H9 (cell line): ENCODE measurements around the gene FRAS1. TPM values are rescaled to one million over a fixed set of nuclear protein-coding genes. Genes with fewer than 3 reads are reported as not detected.

Experiments
- DNase-seq: peaks from one replicate; pipeline ENCODE4 v3.0.0-alpha.2; 2017
- H2AFZ ChIP-seq: one replicate; pipeline ENCODE4 v1.6.1; 2013; ENCODE audit warnings: mild to moderate bottlenecking, low read length, control low read depth, moderate library complexity
- H2AK5ac ChIP-seq: 2 replicates; pipeline ENCODE4 v1.6.1; 2013; ENCODE audit warnings: low read length, control low read depth, mixed read lengths; ENCODE audit not compliant: insufficient read length
- H2BK120ac ChIP-seq: one replicate; pipeline ENCODE4 v1.6.1; 2013; ENCODE audit warnings: low read depth, mild to moderate bottlenecking, low read length, control low read depth, inconsistent platforms; ENCODE audit not compliant: poor library complexity, severe bottlenecking
- H2BK12ac ChIP-seq: 2 replicates; pipeline ENCODE4 v1.6.1; 2013; ENCODE audit warnings: low read length, control low read depth, mixed read lengths, low read depth; ENCODE audit not compliant: insufficient read length
- H2BK15ac ChIP-seq: 2 replicates; pipeline ENCODE4 v1.6.1; 2013; ENCODE audit warnings: low read depth, low read length, control low read depth
- H2BK20ac ChIP-seq: one replicate; pipeline ENCODE4 v1.6.1; 2013; ENCODE audit warnings: low read depth, mild to moderate bottlenecking, low read length, control low read depth, inconsistent platforms; ENCODE audit not compliant: poor library complexity, severe bottlenecking
- H2BK5ac ChIP-seq: 2 replicates; pipeline ENCODE4 v1.6.1; 2013; ENCODE audit warnings: low read length, control low read depth, mixed read lengths; ENCODE audit not compliant: insufficient read length
- H3K14ac ChIP-seq: 2 replicates; pipeline ENCODE4 v1.6.1; 2013; ENCODE audit warnings: low read length, control low read depth; ENCODE audit not compliant: insufficient read depth
- H3K18ac ChIP-seq: 2 replicates; pipeline ENCODE4 v1.6.1; 2013; ENCODE audit warnings: low read depth, mild to moderate bottlenecking, mixed read lengths, low read length, control low read depth; ENCODE audit not compliant: insufficient read length
- H3K23ac ChIP-seq: 2 replicates; pipeline ENCODE4 v1.6.1; 2013; ENCODE audit warnings: low read length, control low read depth, mixed read lengths, low read depth; ENCODE audit not compliant: insufficient read length
- H3K23me2 ChIP-seq: 2 replicates; pipeline ENCODE4 v1.6.1; 2013; ENCODE audit warnings: low read depth, mild to moderate bottlenecking, mixed read lengths, low read length, control low read depth; ENCODE audit not compliant: insufficient read length, poor library complexity, severe bottlenecking
- H3K27ac ChIP-seq: 2 replicates; pipeline ENCODE4 v1.5.1; 2013; ENCODE audit warnings: low read length, control low read depth, mixed read lengths, low read depth; ENCODE audit not compliant: insufficient read length
- H3K27me3 ChIP-seq: 2 replicates; pipeline ENCODE4 v1.6.1; 2013; ENCODE audit warnings: low read length, control low read depth, inconsistent platforms; ENCODE audit not compliant: insufficient read depth
- H3K4ac ChIP-seq: 2 replicates; pipeline ENCODE4 v1.6.1; 2013; ENCODE audit warnings: low read depth, mild to moderate bottlenecking, control low read depth, inconsistent platforms, low read length, moderate library complexity
- H3K4me1 ChIP-seq: 2 replicates; pipeline ENCODE4 v1.6.1; 2013; ENCODE audit warnings: low read length, control low read depth, inconsistent platforms; ENCODE audit not compliant: insufficient read depth
- H3K4me2 ChIP-seq: 2 replicates; pipeline ENCODE4 v1.6.1; 2013; ENCODE audit warnings: low read length, control low read depth, mixed read lengths; ENCODE audit not compliant: insufficient read length, insufficient read depth
- H3K56ac ChIP-seq: 2 replicates; pipeline ENCODE4 v1.6.1; 2013; ENCODE audit warnings: low read depth, mild to moderate bottlenecking, mixed read lengths, low read length, control low read depth; ENCODE audit not compliant: insufficient read length
- H3K79me1 ChIP-seq: 2 replicates; pipeline ENCODE4 v1.6.1; 2013; ENCODE audit warnings: low read depth, mild to moderate bottlenecking, moderate library complexity, low read length, control low read depth, inconsistent platforms; ENCODE audit not compliant: insufficient read depth, poor library complexity, severe bottlenecking
- H3K79me2 ChIP-seq: 2 replicates; pipeline ENCODE4 v1.6.1; 2013; ENCODE audit warnings: low read length, control low read depth, inconsistent platforms; ENCODE audit not compliant: insufficient read depth
- H3K9ac ChIP-seq: 2 replicates; pipeline ENCODE4 v1.6.1; 2013; ENCODE audit warnings: low read length, control low read depth, mixed read lengths; ENCODE audit not compliant: insufficient read length; ENCODE audit errors: extremely low read depth
- H3K9me3 ChIP-seq: one replicate; pipeline ENCODE4 v1.6.1; 2013; ENCODE audit warnings: low read depth, low read length, inconsistent platforms; ENCODE audit not compliant: control insufficient read depth
- H3T11ph ChIP-seq: one replicate; pipeline ENCODE4 v1.6.1; 2013; ENCODE audit warnings: mild to moderate bottlenecking, low read length, control low read depth, inconsistent platforms
- H4K20me1 ChIP-seq: one replicate; pipeline ENCODE4 v1.6.1; 2013; ENCODE audit not compliant: control insufficient read depth, insufficient read length, insufficient read depth
- H4K5ac ChIP-seq: 2 replicates; pipeline ENCODE4 v1.6.1; 2013; ENCODE audit warnings: low read depth, mild to moderate bottlenecking, mixed read lengths, low read length, control low read depth; ENCODE audit not compliant: insufficient read length
- H4K8ac ChIP-seq: replicated peaks from 2 replicates; pipeline ENCODE4 v1.6.1; 2013; ENCODE audit warnings: low read length, control low read depth, mixed read lengths, low read depth; ENCODE audit not compliant: insufficient read length
- H4K91ac ChIP-seq: 2 replicates; pipeline ENCODE4 v1.6.1; 2013; ENCODE audit warnings: low read depth, mild to moderate bottlenecking, moderate library complexity, mixed read lengths, low read length, control low read depth; ENCODE audit not compliant: insufficient read length
- H3K27ac Mint-ChIP-seq, 3 experiments: 2 replicates in 2 of 3; 3 replicates in 1 of 3; pipeline ENCODE4 v1.8.0; 2020 to 2021; ENCODE audit warnings: mixed read lengths in 3 of 3, mild to moderate bottlenecking in 1 of 3, moderate library complexity in 1 of 3
- H3K27me3 Mint-ChIP-seq: 2 replicates; pipeline ENCODE4 v1.8.0; 2021; ENCODE audit warnings: low read depth, mild to moderate bottlenecking, moderate library complexity, mixed read lengths
- H3K36me3 Mint-ChIP-seq, 3 experiments: 2 replicates in 2 of 3; 3 replicates in 1 of 3; pipeline ENCODE4 v1.8.0; 2020 to 2021; ENCODE audit warnings: low read depth in 3 of 3, mixed read lengths in 3 of 3; ENCODE audit not compliant: insufficient read depth in 1 of 3
- H3K4me1 Mint-ChIP-seq, 2 experiments: 2 replicates each; pipeline ENCODE4 v1.8.0; 2020; ENCODE audit warnings: mixed read lengths in 2 of 2
- H3K4me3 Mint-ChIP-seq, 2 experiments: 2 replicates in 1 of 2; 3 replicates in 1 of 2; pipeline ENCODE4 v1.8.0; 2020 to 2021; ENCODE audit warnings: mild to moderate bottlenecking in 2 of 2, mixed read lengths in 2 of 2, moderate library complexity in 1 of 2
- H3K9me3 Mint-ChIP-seq, 2 experiments: 2 replicates in 1 of 2; 3 replicates in 1 of 2; pipeline ENCODE4 v1.8.0; 2020; ENCODE audit warnings: mild to moderate bottlenecking in 2 of 2, mixed read lengths in 2 of 2, moderate library complexity in 1 of 2
- CTCF ChIP-seq: fragments of 200-600 bp; sonication (generic); conservative IDR thresholded peaks from 3 replicates; pipeline ENCODE4 v1.8.0; 2021; ENCODE audit warnings: antibody characterized with exemption, mild to moderate bottlenecking
- total RNA-seq: library from RNA; stranded (reverse); gene quantifications from 2 replicates; pipeline ENCODE4 v1.2.1, GENCODE V29; 2021

The FRAS1 gene
- total RNA-seq, 1 experiment from 2014 or later: 58.5 TPM

GRCh38 chr4:78092850-78093249 lies 35.7 kb downstream of the FRAS1 start:
- Histone ChIP-seq H3K4ac (no peak overlapping the region), H3K9ac (peak overlapping the region; percentile 37), H2BK120ac (no peak overlapping the region), H3K23ac (no peak overlapping the region), H3K79me2 (no peaks in the 10 kb centered on the region), H3K27ac (peak overlapping the region; percentile 99), H2AK5ac (no peak overlapping the region), H3K4me2 (peak overlapping the region; percentile 69), H3K23me2 (peaks cover 3% of the 10 kb centered on the region), H3T11ph (no peak overlapping the region), H2AFZ (no peak overlapping the region), H3K4me1 (peaks cover 6% of the 10 kb centered on the region; the same call in 1 of the 2 replicates), H4K20me1 (no peaks in the 10 kb centered on the region), H3K56ac (no peak overlapping the region), H4K91ac (no peak overlapping the region), H2BK12ac (no peak overlapping the region), H3K14ac (no peak overlapping the region), H2BK5ac (no peak overlapping the region), H3K79me1 (peaks cover 2% of the 10 kb centered on the region), H2BK20ac (peak overlapping the region; percentile 32), H3K9me3 (no peaks in the 10 kb centered on the region), H4K5ac (peak overlapping the region; percentile 96), H3K27me3 (no peaks in the 10 kb centered on the region), H3K18ac (no peak overlapping the region), H4K8ac (no peak overlapping the region), H2BK15ac (no peak overlapping the region)
- no peak for TF ChIP-seq CTCF
- peak overlapping the region; percentile 22 to 66; a peak in 4 of 5 replicates for H3K4me3 Mint-ChIP-seq
- peak overlapping the region; percentile 97 to 99 (median 99) for H3K27ac Mint-ChIP-seq
- DNase-seq: no peak
- peaks cover 40 to 42% of the 10 kb centered on the region in 2 experiments for H3K4me1 Mint-ChIP-seq
- H3K36me3 Mint-ChIP-seq: peaks cover 40 to 52% (median 42%) of the 10 kb centered on the region in 3 experiments
- peaks cover 31 to 35% of the 10 kb centered on the region in 2 experiments for H3K9me3 Mint-ChIP-seq
- H3K27me3 Mint-ChIP-seq: no peaks in the 10 kb centered on the region
